GM19043 (cell line): ENCODE data around the gene TRAF7.
"Not testable (repeated sequence)": the region's sequence is repeated elsewhere in the genome, so short reads cannot be mapped to it uniquely, and the experiment has no call there.

Experiments
- ATAC-seq: cut with Tn5 transposase; IDR thresholded peaks from one replicate; pipeline ENCODE4 v1.9.1; 2021; ENCODE audit warnings: low read depth; ENCODE audit not compliant: unreplicated experiment

The TRAF7 gene

GRCh38 chr16:2155091-2155950 lies at the start of gene TRAF7:
TSS of gene TRAF7 (plus strand) at chr16:2155782. CDS start at chr16:2163921, 8,139 bp downstream.
- ATAC-seq = peak; percentile 92

GRCh38 chr16:2106211-2106610 lies 49.4 kb upstream of the TRAF7 start:
- ATAC-seq = not testable (repeated sequence)

GRCh38 chr16:2107121-2107790 lies 48.3 kb upstream of the TRAF7 start:
- ATAC-seq = not testable (repeated sequence)

- not testable (repeated sequence) for ATAC-seq
Observed at GRCh38 chr16:2107791-2108125, 47.8 kb upstream of the TRAF7 start.

GRCh38 chr16:2108446-2109270 lies 46.9 kb upstream of the TRAF7 start:
- not testable (repeated sequence) for ATAC-seq

GRCh38 chr16:2109271-2109580 lies 46.4 kb upstream of the TRAF7 start:
- not testable (repeated sequence) for ATAC-seq

GRCh38 chr16:2109872-2110271 lies 45.7 kb upstream of the TRAF7 start:
- not testable (repeated sequence) for ATAC-seq

GRCh38 chr16:2110332-2111008 lies 45.1 kb upstream of the TRAF7 start:
- not testable (repeated sequence) for ATAC-seq

- not testable (repeated sequence) for ATAC-seq
Observed at GRCh38 chr16:2111009-2111353, 44.6 kb upstream of the TRAF7 start.

- not testable (repeated sequence) for ATAC-seq
Observed at GRCh38 chr16:2111412-2112335, 43.9 kb upstream of the TRAF7 start.

GRCh38 chr16:2112539-2113106 lies 43.0 kb upstream of the TRAF7 start:
- ATAC-seq = not testable (repeated sequence)

- ATAC-seq = not testable (repeated sequence)
Observed at GRCh38 chr16:2114225-2114624, 41.4 kb upstream of the TRAF7 start.

GRCh38 chr16:2114885-2115590 lies 40.5 kb upstream of the TRAF7 start:
- ATAC-seq = not testable (repeated sequence)

- ATAC-seq = no peak
Observed at GRCh38 chr16:2115591-2115973, 40.0 kb upstream of the TRAF7 start.

GRCh38 chr16:2116428-2116827 lies 39.2 kb upstream of the TRAF7 start:
- ATAC-seq = not testable (repeated sequence)

GRCh38 chr16:2117341-2117740 lies 38.2 kb upstream of the TRAF7 start:
- not testable (repeated sequence) for ATAC-seq

- not testable (repeated sequence) for ATAC-seq
Observed at GRCh38 chr16:2117960-2118722, 37.4 kb upstream of the TRAF7 start.

GRCh38 chr16:2121325-2121724 lies 34.3 kb upstream of the TRAF7 start:
- not testable (repeated sequence) for ATAC-seq
